Smooth muscle cell of the coronary artery (primary cell): ENCODE data around the gene TGFBR2. TPM values are rescaled to one million over a fixed set of nuclear protein-coding genes. Genes with fewer than 3 reads are reported as not detected.

Experiments
- total RNA-seq: library from RNA; depleted of rRNA; stranded (reverse); fragments of >200 nt; gene quantifications from 2 replicates; pipeline ENCODE4 v1.2.3, GENCODE V29; 2014; ENCODE audit warnings: low replicate concordance

TGFBR2 gene
- total RNA-seq = 43.9 and 216 TPM in 2 replicates

DNA sequence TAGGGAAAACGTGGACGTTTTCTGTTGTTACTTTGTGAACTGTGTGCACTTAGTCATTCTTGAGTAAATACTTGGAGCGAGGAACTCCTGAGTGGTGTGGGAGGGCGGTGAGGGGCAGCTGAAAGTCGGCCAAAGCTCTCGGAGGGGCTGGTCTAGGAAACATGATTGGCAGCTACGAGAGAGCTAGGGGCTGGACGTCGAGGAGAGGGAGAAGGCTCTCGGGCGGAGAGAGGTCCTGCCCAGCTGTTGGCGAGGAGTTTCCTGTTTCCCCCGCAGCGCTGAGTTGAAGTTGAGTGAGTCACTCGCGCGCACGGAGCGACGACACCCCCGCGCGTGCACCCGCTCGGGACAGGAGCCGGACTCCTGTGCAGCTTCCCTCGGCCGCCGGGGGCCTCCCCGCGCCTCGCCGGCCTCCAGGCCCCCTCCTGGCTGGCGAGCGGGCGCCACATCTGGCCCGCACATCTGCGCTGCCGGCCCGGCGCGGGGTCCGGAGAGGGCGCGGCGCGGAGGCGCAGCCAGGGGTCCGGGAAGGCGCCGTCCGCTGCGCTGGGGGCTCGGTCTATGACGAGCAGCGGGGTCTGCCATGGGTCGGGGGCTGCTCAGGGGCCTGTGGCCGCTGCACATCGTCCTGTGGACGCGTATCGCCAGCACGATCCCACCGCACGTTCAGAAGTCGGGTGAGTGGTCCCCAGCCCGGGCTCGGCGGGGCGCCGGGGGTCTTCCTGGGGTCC lies at the start of gene TGFBR2:
TGFBR2 (plus strand) TSS at position 301 of the 731 bp plus-strand sequence; CDS start at position 584, 283 bp downstream.

